GM10248 (cell line): ENCODE data around the gene LRRC40.

Source experiments
- CTCF ChIA-PET: fragments of 300-600 bp; sonication (Branson Sonifier 250); formaldehyde crosslinking; extraction: SDS; loops from one replicate; lab custom pipeline; 2021; ENCODE audit warnings: antibody characterized with exemption; lab: Yijun Ruan, JAX
- POLR2A ChIA-PET: fragments of 350-650 bp; sonication (Branson Sonifier 250); formaldehyde crosslinking; extraction: SDS; loops from one replicate; lab custom pipeline; 2020; ENCODE audit warnings: antibody characterized with exemption; lab: Yijun Ruan, JAX
- DNase-seq: peaks from one replicate; pipeline ENCODE4 v3.0.0; 2012; ENCODE audit errors: extremely low spot score
- TF ChIP-seq, protein P1 (sequence below): IDR thresholded peaks from 2 replicates; pipeline ENCODE4 v1.5.1; 2012; ENCODE audit warnings: mild to moderate bottlenecking, low read depth; ENCODE audit errors: extremely low read depth, missing control alignments, control extremely low read depth

The LRRC40 gene

DNA sequence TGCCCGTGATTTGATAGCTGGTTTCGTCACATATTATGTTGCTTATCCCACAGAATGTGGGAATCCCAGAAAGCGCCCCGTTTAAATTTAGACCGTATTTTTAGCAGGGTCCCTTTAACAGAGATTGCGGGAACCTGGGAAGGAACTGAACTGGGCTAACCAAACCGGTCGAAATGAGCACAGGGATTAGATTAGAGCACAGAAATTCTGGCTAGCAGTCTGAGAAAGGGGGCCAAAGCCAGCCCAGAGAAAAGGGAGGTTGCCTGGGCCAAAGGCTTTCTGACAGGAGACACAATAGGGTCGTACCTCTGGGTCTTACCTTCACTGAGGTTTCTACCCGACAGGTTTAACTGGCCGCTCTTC is 327 bp downstream of the LRRC40 start:
- ChIA-PET POLR2A (interaction anchor here (1.0 kb wide), 1 partner anchor 14 kb away, joined by 4 read pairs; no protein-coding TSS in a partner anchor), CTCF (interaction anchor here (1.1 to 1.5 kb wide), 2 partner anchors 15 to 29 kb away, joined by 3 to 4 read pairs; no protein-coding TSS in a partner anchor)
- no peak for DNase-seq
- TF ChIP-seq, protein P1, sequence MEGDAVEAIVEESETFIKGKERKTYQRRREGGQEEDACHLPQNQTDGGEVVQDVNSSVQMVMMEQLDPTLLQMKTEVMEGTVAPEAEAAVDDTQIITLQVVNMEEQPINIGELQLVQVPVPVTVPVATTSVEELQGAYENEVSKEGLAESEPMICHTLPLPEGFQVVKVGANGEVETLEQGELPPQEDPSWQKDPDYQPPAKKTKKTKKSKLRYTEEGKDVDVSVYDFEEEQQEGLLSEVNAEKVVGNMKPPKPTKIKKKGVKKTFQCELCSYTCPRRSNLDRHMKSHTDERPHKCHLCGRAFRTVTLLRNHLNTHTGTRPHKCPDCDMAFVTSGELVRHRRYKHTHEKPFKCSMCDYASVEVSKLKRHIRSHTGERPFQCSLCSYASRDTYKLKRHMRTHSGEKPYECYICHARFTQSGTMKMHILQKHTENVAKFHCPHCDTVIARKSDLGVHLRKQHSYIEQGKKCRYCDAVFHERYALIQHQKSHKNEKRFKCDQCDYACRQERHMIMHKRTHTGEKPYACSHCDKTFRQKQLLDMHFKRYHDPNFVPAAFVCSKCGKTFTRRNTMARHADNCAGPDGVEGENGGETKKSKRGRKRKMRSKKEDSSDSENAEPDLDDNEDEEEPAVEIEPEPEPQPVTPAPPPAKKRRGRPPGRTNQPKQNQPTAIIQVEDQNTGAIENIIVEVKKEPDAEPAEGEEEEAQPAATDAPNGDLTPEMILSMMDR, result no peak

DNA sequence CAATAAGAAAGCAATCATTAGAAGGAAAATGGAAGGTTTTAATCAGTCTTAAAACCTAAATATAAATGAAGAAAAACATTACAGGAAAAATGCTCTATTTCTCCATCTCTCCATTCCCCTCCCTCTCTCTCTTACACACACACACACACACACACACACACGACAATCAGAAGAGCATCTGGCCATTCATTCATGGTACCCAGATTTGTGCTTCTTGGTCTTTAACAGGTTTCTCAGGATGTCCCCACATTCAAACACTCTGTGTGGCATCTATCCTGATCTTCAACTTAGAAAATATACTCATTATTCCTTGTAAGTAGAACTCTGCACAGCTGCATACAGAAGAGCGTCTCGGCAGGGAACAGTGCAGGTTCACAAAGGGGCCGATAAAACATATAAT is 779 bp downstream of the LRRC40 start:
- POLR2A ChIA-PET, result no interaction called here
- CTCF ChIA-PET, result interaction anchor here (1.1 kb wide), 2 partner anchors 11 to 29 kb away, joined by 3 to 4 read pairs; no protein-coding TSS in a partner anchor
- TF ChIP-seq, protein P1, result no peak
- no peak for DNase-seq

DNA sequence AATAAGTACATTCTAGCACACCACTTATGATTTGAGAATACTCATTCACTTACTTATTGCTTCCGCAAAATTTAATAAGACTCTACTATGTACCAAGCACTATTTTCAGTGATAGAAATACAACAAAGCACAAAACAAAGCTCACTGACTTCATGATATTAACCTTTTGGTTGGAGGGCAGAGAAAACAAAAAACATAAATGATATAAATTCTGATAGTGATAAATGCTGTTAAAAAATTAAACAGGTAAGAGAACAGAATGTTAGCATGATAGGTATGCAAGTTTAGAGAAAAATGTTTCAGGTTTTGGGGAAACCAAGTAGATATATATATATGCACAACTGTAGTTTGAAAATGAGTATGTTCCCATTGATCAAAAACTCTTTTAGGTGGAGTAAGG is 1.2 kb downstream of the LRRC40 start:
- CTCF ChIA-PET, result interaction anchor here (1.1 kb wide), 1 partner anchor 11 kb away, joined by 3 read pairs; no protein-coding TSS in a partner anchor
- DNase-seq, result no peak
- TF ChIP-seq, protein P1, result no peak
- POLR2A ChIA-PET, result no interaction called here

DNA sequence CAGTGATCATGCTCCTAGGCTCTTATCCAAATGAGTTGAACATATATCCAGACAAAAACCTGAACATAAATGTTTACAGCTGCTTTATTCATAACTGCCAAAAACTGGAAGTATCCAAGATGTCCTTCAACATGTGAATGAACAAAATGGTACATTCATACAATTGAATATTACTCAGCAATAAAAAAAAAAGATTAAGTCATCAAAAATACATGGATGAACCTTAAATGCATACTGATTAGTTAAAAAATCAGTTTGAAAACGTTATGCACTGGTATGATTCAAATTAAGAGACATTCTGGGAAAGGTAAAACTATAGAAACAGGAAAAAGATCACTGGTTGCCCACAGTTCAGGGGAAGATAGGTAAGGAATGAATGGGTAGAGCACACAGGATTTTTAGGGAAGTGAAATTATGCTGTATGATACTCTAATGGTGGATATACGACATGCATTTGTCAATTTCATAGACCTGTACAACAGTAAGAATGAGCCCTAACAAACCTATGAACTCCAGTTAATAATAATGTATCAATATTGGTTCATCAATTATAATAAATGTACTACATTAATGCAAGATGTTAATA is 3.1 kb downstream of the LRRC40 start:
- DNase-seq, result no peak
- TF ChIP-seq, protein P1, result no peak
- ChIA-PET POLR2A (no interaction called here), CTCF (no interaction called here)

DNA sequence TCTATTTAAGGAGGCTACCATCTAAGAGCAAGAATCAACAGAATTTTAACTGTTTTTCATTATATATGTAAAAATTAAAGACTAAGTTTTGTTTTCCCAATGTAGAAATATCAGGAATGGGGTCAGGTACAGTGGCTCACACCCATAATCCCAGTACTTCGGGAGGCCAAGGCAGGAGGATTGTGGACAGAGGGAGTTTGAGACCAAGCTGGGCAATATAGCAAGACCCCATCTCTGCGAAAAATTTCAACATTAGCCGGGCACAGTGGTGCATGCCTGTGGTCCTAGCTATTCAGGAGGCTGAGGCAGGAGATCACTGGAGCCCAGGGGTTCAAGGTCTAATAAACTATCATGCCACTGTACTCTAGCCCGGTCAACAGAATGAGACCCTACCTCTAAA is 5.3 kb downstream of the LRRC40 start:
- POLR2A ChIA-PET, result no interaction called here
- CTCF ChIA-PET, result interaction anchor here (3.1 kb wide), 1 partner anchor 10 kb away, joined by 16 read pairs; no protein-coding TSS in a partner anchor

DNA sequence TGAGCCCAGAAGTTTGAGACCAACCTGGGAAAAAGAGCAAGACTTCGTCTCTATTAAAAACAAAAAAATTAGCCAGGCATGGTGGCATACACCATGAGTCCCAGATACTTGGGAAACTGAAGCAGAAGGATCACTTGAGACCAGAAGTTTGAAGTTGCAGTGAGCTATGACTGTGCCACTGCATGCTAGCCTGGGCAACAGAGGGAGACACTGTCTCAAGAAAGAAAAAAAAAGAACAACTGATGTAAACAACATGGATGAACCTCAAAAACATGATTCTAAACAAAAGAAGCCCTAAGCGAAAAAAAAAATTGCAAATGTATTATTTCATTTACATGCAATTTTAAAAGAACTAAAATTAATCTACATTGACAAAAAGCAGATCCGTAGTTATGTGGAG is 9.0 kb downstream of the LRRC40 start:
- ChIA-PET POLR2A (no interaction called here), CTCF (interaction anchor here (1.7 to 1.9 kb wide), 3 partner anchors 10 to 18 kb away, joined by 4 to 7 read pairs (median 4); partner anchors contain the start of gene LRRC40)
- no peak for DNase-seq
- TF ChIP-seq, protein P1, result no peak

More for the DNA sequence above, 5.3 kb downstream of the LRRC40 start:
- TF ChIP-seq, protein P1, result no peak
- DNase-seq, result no peak
